Keratinocyte (primary cell): ENCODE measurements around the gene NECTIN4.

ENCODE experiments used
- CTCF ChIP-seq, 3 experiments: IDR thresholded peaks in 1 of 3; conservative IDR thresholded peaks in 1 of 3; optimal IDR thresholded peaks in 1 of 3; 2 replicates in 2 of 3; 3 replicates in 1 of 3; pipeline versions ENCODE3 to v1.5.1; 2011; ENCODE audit warnings: low read length in 3 of 3, mild to moderate bottlenecking in 3 of 3, moderate library complexity in 2 of 3, control low read depth in 1 of 3, inconsistent platforms in 1 of 3; ENCODE audit not compliant: insufficient read depth in 2 of 3; ENCODE audit errors: extremely low read depth in 1 of 3
- EZH2 ChIP-seq: IDR thresholded peaks from one replicate; pipeline ENCODE4 v1.6.1; 2012; ENCODE audit warnings: inconsistent platforms, mild to moderate bottlenecking, low read length, moderate library complexity

- TF ChIP-seq CTCF (optimal IDR thresholded peaks at IDR 0.05 in 1 of 3, IDR thresholded peaks at IDR 0.05 in 1 of 3, conservative IDR thresholded peaks at IDR 0.05 in 1 of 3; ENCODE audit: extremely low read depth in 1 of 3, insufficient read depth in 2 of 3, low read length in 3 of 3): no peak
- TF ChIP-seq EZH2: no peak
Measured at GRCh38 chr1:161081519-161081918, 7.8 kb downstream of the NECTIN4 start.
